ENCODE results near the gene TMC4.
A peak's percentile ranks its signal among the peaks of the same experiment; 100 is the strongest.

The TMC4 gene

DNA sequence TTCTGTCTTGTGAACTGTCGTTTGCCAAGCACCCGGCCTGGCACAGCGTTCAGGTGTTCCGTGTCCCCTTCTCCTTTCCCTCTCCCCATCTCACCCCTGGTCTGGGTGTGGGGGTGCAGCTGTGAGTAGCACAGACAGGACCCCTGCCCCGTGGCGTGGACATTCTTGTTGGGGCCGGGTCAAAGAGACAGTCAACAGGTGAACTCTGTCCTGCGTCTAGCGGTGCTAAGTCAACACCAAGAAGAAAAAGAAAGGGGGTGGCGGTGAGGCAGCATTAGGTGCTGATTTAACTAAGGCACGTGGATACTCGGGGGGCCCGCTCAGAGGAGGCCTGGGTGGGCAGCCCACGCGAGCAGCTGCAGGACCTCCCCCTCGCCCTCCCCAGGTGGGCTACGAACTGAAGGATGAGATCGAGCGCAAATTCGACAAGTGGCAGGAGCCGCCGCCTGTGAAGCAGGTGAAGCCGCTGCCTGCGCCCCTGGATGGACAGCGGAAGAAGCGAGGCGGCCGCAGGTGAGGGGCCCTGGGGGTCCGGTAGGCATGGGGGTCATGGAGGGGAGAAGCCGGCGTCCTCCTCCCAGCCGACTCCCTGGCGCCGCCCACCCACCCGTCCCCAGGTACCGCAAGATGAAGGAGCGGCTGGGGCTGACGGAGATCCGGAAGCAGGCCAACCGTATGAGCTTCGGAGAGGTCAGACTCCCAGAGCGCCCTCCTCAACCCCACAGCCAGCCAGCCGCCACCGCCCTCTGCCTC lies 45.1 kb downstream of the TMC4 start:
- Mint-ChIP-seq H3K4me3 (no peak overlapping the region), H3K36me3 (ENCODE audit: insufficient read depth) (peaks cover 17% of the 10 kb centered on the region), H3K27ac (ENCODE audit: low read depth) (no peak overlapping the region), H3K27me3 (no peaks in the 10 kb centered on the region), H3K4me1 (no peaks in the 10 kb centered on the region), H3K9me3 (no peaks in the 10 kb centered on the region)
- ATAC-seq (replicated peaks; ENCODE audit: extremely low read depth, poor library complexity, severe bottlenecking) (no peak), DNase-seq (ENCODE audit: low spot score in 2 of 2) (no peak)

DNA sequence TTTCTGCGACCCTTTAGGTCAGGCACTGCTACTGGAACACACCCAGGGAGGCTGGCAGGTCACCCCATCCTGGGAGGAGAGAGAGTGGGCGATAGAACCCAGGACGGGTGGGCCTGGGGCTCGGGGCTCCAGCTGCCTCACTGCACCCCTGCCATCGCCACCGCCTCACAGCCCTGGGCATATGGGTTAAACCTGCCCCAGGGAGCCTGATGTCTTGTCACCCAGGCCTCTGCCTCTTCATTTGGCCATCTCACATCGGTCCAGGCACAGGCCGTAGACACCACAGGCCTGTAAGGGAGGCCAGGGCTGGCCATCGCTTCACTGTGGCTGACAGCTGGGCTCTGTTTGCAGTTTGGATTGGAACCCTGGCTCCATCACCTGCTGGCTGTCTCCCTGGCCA lies 47.2 kb downstream of the TMC4 start:
- H3K27ac Mint-ChIP-seq (ENCODE audit: low read depth): no peak overlapping the region
- peaks cover 19% of the 10 kb centered on the region for H3K36me3 Mint-ChIP-seq (ENCODE audit: insufficient read depth)
- no peaks in the 10 kb centered on the region for H3K4me1 Mint-ChIP-seq
- no peaks in the 10 kb centered on the region for H3K9me3 Mint-ChIP-seq
- no peak for ATAC-seq (replicated peaks; ENCODE audit: extremely low read depth, poor library complexity, severe bottlenecking)
- no peaks in the 10 kb centered on the region for H3K27me3 Mint-ChIP-seq
- no peak overlapping the region for H3K4me3 Mint-ChIP-seq
- DNase-seq (ENCODE audit: low spot score in 2 of 2): no peak

DNA sequence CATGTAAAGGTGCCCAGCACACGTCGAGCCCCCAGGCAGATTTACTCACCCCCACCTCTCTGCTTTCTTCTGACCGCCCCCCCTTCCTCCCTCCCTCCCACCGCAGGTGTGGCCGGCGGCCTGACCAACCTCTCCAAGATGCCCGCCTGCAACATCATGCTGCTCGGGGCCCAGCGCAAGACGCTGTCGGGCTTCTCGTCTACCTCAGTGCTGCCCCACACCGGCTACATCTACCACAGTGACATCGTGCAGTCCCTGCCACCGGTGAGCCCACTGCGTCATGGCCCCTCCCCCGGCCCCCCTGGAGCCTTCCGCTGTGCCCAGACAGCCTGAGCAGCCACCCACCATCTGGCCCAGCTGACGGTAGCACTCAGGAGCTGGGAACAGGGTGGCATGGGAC lies 48.6 kb downstream of the TMC4 start:
- Mint-ChIP-seq H3K27me3 (no peaks in the 10 kb centered on the region), H3K9me3 (no peaks in the 10 kb centered on the region), H3K4me1 (no peaks in the 10 kb centered on the region), H3K36me3 (ENCODE audit: insufficient read depth) (peaks cover 20% of the 10 kb centered on the region), H3K27ac (ENCODE audit: low read depth) (no peak overlapping the region), H3K4me3 (no peak overlapping the region)
- DNase-seq (ENCODE audit: low spot score in 2 of 2): no peak
- ATAC-seq (replicated peaks; ENCODE audit: extremely low read depth, poor library complexity, severe bottlenecking): no peak

DNA sequence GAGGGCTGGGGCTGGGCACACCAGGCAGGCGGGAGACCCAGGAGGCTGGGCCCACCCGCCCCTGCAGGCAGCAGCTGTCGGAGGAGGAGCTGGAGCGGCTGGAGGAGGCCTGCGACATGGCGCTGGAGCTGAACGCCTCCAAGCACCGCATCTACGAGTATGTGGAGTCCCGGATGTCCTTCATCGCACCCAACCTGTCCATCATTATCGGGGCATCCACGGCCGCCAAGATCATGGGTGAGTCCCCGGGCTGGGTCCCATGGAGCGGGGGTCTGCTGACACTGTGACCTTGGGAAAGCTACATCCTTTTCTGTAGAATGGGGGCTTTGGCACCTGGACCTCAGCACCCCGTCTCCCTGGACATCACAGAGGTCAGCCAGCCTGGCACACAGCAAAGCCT lies 49.3 kb downstream of the TMC4 start:
- H3K9me3 Mint-ChIP-seq: no peaks in the 10 kb centered on the region
- ATAC-seq (replicated peaks; ENCODE audit: extremely low read depth, poor library complexity, severe bottlenecking): no peak
- H3K27me3 Mint-ChIP-seq: no peaks in the 10 kb centered on the region
- H3K36me3 Mint-ChIP-seq (ENCODE audit: insufficient read depth): peaks cover 19% of the 10 kb centered on the region
- no peaks in the 10 kb centered on the region for H3K4me1 Mint-ChIP-seq
- DNase-seq (ENCODE audit: low spot score in 2 of 2): no peak
- no peak overlapping the region for H3K27ac Mint-ChIP-seq (ENCODE audit: low read depth)
- H3K4me3 Mint-ChIP-seq: no peak overlapping the region

DNA sequence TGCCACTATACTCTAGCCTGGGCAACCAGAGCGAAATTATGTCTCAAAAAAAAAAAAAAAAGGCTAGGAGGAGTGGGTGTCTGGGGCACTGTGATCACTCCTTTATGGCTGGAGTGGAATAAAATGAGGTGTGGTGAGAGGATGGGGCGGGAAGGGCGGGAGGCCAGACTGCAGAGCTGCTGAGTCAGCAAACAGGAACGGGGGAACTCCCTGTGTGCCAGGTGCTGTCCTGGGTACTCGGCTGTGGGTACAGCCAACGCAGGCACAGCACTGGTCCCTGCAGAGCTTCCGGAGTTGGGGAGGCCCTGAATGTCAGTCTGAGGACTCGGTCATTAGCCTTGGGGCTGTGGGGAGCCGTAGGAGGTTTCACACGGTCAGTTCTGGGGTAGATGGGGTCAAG lies 51.7 kb downstream of the TMC4 start:
- DNase-seq (ENCODE audit: low spot score in 2 of 2): no peak
- no peak for ATAC-seq (replicated peaks; ENCODE audit: extremely low read depth, poor library complexity, severe bottlenecking)
- no peaks in the 10 kb centered on the region for H3K27me3 Mint-ChIP-seq
- peaks cover 20% of the 10 kb centered on the region for H3K36me3 Mint-ChIP-seq (ENCODE audit: insufficient read depth)
- no peak overlapping the region for H3K27ac Mint-ChIP-seq (ENCODE audit: low read depth)
- H3K9me3 Mint-ChIP-seq: no peaks in the 10 kb centered on the region
- peaks cover 10% of the 10 kb centered on the region for H3K4me1 Mint-ChIP-seq
- H3K4me3 Mint-ChIP-seq: no peak overlapping the region

DNA sequence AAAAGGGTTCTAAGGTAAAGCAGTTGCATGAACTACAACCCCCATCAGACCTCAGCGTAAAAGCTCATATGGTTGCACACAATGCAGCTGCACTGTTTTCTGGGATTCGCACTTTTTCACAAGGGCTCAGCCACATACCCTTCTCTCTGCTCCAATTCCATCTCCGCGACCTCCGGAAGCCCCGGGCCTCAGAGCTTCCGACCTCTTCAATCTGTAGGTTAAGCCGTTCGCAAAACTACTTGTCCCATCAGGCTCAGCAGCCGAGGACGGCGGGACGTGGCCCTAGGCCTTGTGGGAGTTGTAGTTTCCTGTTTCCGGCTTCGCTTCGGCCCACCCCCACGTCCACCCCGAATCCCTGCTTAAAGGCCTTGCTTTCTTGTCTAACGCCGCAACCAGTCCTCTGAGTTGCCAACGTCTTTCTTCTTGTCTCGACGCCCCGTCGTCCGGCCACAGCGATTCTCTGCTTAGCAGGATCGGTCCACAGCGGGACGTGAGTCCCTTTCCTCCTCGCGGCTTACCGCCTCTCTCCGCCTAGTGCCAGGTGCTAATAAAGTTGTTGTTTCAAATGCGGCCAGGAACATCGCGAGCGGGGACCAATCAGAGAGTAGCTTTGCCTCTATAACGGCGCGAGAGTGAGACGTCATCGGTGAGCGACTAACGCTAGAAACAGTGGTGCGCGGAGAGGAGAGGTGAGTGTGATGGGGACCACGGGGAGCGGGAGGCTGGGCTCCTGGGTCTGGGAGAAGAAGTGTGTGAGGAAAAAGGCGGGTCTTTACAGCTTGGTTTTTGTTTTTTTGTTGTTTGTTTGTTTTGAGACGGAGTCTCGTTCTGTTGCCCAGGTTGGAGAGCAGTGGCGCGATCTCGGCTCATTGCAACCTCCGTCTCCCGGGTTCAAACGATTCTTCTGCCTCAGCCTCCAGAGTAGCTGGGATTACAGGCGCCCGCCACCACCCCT lies 57.6 kb downstream of the TMC4 start, which contains the start of the genes PRPF31 and TFPT:
PRPF31 (plus strand) TSS at position 646 of the 955 bp plus-strand sequence. CDS start 2,525 bp downstream, outside the sequence.
TFPT (minus strand) TSS at position 549 of the 955 bp plus-strand sequence; CDS start at position 161, 388 bp downstream.
- Mint-ChIP-seq H3K9me3 (no peaks in the 10 kb centered on the region), H3K36me3 (ENCODE audit: insufficient read depth) (peaks cover 28% of the 10 kb centered on the region), H3K27ac (ENCODE audit: low read depth) (peak within 1 kb of the TSS; percentile 93), H3K4me3 (peak within 1 kb of the TSS; percentile 86), H3K27me3 (no peaks in the 10 kb centered on the region), H3K4me1 (peaks cover 39% of the 10 kb centered on the region)
- peak; percentile 92 to 96 for DNase-seq (ENCODE audit: low spot score in 2 of 2)
- ATAC-seq (replicated peaks; ENCODE audit: extremely low read depth, poor library complexity, severe bottlenecking): peak; percentile 89

DNA sequence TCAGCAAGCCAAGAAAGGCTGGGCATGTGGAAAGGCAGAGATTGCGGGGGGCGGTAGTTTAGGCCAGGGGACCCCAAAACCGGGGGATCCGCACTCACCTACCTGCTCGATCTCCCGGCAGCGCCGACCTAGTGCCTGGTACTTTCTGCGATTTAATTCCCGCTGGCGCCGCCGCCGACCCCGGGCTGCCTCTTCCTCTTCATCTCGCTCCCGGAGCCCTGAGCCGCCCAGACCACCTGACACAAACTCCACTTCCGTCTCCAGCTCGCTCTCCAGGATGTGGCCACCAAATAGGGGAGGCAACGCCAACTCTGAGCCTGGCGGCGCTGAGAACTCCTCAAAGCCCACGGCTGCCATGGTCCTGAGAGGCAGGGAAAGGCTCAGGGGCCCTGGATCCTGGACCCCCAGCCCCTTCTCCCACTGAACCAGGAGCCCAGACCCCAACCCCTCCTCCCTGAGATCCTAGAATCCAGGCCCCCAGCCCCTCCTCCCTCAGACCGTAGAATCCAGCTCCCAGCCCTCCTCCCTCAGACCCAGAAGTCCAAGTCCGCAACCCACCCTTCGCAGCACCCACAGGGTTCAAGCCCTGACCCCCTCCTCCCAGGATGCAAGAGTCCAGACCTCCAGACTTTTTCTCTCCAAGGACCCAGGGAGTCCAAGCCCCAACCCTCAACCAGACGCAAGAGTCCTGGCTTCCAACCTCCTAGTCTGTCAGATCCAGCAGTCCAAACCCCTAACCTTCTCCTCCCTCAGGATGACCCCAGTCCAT lies 58.4 kb downstream of the TMC4 start:
- Mint-ChIP-seq H3K4me1 (peaks cover 39% of the 10 kb centered on the region), H3K36me3 (ENCODE audit: insufficient read depth) (peaks cover 30% of the 10 kb centered on the region)
- ATAC-seq (replicated peaks; ENCODE audit: extremely low read depth, poor library complexity, severe bottlenecking): peak; percentile 65

More for the DNA sequence above, 58.4 kb downstream of the TMC4 start:
- Mint-ChIP-seq H3K9me3 (no peaks in the 10 kb centered on the region), H3K27me3 (no peaks in the 10 kb centered on the region), H3K27ac (ENCODE audit: low read depth) (peak overlapping the region; percentile 93), H3K4me3 (peak overlapping the region; percentile 86)
- DNase-seq (ENCODE audit: low spot score in 2 of 2): peak in 1 of 2 donors; percentile 41
